HCT116 (cell line): ENCODE data around the gene CDK4.

Experiments used
- EGR1 ChIP-seq: IDR thresholded peaks from 2 replicates; pipeline ENCODE4 v1.6.1; 2012; ENCODE audit warnings: low read depth
- ELF1 ChIP-seq: IDR thresholded peaks from 2 replicates; pipeline ENCODE4 v1.6.1; 2012; ENCODE audit warnings: low read depth, borderline replicate concordance
- JUND ChIP-seq: IDR thresholded peaks from 2 replicates; pipeline ENCODE4 v1.6.1; 2012
- POLR2A ChIP-seq: IDR thresholded peaks from 2 replicates; pipeline ENCODE4 v1.7.0; 2011; ENCODE audit warnings: borderline replicate concordance; ENCODE audit not compliant: insufficient read depth, insufficient read length; ENCODE audit errors: extremely low read depth
- POLR2AphosphoS5 ChIP-seq: IDR thresholded peaks from 2 replicates; pipeline ENCODE4 v1.6.1; 2011; ENCODE audit warnings: mild to moderate bottlenecking, low read depth, low read length, moderate library complexity
- SIN3A ChIP-seq: IDR thresholded peaks from 2 replicates; pipeline ENCODE4 v1.6.1; 2012; ENCODE audit warnings: low read depth
- SP1 ChIP-seq: IDR thresholded peaks from 2 replicates; pipeline ENCODE4 v1.6.1; 2012; ENCODE audit warnings: low read depth
- SRF ChIP-seq: IDR thresholded peaks from 2 replicates; pipeline ENCODE4 v1.6.1; 2012; ENCODE audit warnings: low read depth
- TF ChIP-seq, protein P1 (sequence below): IDR thresholded peaks from 2 replicates; pipeline ENCODE4 v1.6.1; 2012; ENCODE audit warnings: low read depth
- TF ChIP-seq, protein P2 (sequence below): IDR thresholded peaks from 2 replicates; pipeline ENCODE4 v1.6.1; 2012
- TF ChIP-seq, protein P3 (sequence below): IDR thresholded peaks from 2 replicates; pipeline ENCODE4 v1.6.1; 2012
- TF ChIP-seq, protein P4 (sequence below), 3 experiments: fragments of 200-600 bp in 1 of 3; sonication (generic) in 1 of 3; IDR thresholded peaks in 2 of 3; conservative IDR thresholded peaks in 1 of 3; 2 replicates each; pipeline ENCODE4 v1.5.1; 2012 to 2017; ENCODE audit warnings: low read depth in 2 of 3, low read length in 2 of 3, antibody characterized with exemption in 1 of 3, borderline replicate concordance in 1 of 3, control low read depth in 1 of 3, mild to moderate bottlenecking in 1 of 3, mixed read lengths in 1 of 3, mixed run types in 1 of 3, moderate library complexity in 1 of 3; ENCODE audit not compliant: insufficient read depth in 1 of 3

DNA sequence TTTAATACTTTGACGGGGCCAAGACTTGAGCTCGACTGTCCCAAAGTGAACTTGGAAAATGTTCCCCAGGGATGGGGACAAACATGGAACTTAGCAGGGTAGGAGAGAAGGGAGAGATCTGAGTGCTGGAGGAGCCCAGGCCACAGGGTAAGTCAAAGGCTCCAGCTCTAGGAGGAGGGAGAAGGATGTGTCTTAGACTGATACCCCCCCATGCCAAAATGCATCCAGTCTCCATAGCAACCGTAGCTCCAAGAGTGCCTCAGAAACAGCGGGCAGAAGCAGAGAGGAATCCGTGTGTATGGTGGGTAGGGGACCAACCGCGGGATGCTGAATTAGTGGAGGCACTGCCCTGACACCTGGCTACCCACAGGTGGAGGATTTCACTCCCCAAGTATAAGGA is 12.7 kb downstream of the CDK4 start:
- TF ChIP-seq, protein P1, sequence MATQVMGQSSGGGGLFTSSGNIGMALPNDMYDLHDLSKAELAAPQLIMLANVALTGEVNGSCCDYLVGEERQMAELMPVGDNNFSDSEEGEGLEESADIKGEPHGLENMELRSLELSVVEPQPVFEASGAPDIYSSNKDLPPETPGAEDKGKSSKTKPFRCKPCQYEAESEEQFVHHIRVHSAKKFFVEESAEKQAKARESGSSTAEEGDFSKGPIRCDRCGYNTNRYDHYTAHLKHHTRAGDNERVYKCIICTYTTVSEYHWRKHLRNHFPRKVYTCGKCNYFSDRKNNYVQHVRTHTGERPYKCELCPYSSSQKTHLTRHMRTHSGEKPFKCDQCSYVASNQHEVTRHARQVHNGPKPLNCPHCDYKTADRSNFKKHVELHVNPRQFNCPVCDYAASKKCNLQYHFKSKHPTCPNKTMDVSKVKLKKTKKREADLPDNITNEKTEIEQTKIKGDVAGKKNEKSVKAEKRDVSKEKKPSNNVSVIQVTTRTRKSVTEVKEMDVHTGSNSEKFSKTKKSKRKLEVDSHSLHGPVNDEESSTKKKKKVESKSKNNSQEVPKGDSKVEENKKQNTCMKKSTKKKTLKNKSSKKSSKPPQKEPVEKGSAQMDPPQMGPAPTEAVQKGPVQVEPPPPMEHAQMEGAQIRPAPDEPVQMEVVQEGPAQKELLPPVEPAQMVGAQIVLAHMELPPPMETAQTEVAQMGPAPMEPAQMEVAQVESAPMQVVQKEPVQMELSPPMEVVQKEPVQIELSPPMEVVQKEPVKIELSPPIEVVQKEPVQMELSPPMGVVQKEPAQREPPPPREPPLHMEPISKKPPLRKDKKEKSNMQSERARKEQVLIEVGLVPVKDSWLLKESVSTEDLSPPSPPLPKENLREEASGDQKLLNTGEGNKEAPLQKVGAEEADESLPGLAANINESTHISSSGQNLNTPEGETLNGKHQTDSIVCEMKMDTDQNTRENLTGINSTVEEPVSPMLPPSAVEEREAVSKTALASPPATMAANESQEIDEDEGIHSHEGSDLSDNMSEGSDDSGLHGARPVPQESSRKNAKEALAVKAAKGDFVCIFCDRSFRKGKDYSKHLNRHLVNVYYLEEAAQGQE: no peak
- TF ChIP-seq POLR2A (no peak), SIN3A (no peak), SRF (no peak), ELF1 (no peak), EGR1 (no peak), POLR2AphosphoS5 (no peak), JUND (no peak), SP1 (no peak)
- TF ChIP-seq, protein P2, sequence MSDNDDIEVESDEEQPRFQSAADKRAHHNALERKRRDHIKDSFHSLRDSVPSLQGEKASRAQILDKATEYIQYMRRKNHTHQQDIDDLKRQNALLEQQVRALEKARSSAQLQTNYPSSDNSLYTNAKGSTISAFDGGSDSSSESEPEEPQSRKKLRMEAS: no peak
- TF ChIP-seq, protein P3, sequence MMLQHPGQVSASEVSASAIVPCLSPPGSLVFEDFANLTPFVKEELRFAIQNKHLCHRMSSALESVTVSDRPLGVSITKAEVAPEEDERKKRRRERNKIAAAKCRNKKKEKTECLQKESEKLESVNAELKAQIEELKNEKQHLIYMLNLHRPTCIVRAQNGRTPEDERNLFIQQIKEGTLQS: no peak
- TF ChIP-seq, protein P4, sequence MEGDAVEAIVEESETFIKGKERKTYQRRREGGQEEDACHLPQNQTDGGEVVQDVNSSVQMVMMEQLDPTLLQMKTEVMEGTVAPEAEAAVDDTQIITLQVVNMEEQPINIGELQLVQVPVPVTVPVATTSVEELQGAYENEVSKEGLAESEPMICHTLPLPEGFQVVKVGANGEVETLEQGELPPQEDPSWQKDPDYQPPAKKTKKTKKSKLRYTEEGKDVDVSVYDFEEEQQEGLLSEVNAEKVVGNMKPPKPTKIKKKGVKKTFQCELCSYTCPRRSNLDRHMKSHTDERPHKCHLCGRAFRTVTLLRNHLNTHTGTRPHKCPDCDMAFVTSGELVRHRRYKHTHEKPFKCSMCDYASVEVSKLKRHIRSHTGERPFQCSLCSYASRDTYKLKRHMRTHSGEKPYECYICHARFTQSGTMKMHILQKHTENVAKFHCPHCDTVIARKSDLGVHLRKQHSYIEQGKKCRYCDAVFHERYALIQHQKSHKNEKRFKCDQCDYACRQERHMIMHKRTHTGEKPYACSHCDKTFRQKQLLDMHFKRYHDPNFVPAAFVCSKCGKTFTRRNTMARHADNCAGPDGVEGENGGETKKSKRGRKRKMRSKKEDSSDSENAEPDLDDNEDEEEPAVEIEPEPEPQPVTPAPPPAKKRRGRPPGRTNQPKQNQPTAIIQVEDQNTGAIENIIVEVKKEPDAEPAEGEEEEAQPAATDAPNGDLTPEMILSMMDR (IDR thresholded peaks at IDR 0.05 in 2 of 3, conservative IDR thresholded peaks at IDR 0.05 in 1 of 3; ENCODE audit: borderline replicate concordance in 1 of 3, insufficient read depth in 1 of 3, low read depth in 2 of 3, low read length in 2 of 3): no peak
